SU-DHL-6 (cell line): ENCODE results near the gene CLIP2.

Experiments
- CTCF ChIP-seq: fragments of 200-600 bp; sonication (generic); IDR thresholded peaks from one replicate; pipeline ENCODE4 v1.5.1; 2017; ENCODE audit warnings: antibody characterized with exemption, mild to moderate bottlenecking, low read length, moderate library complexity; ENCODE audit not compliant: insufficient read depth, poor library complexity, severe bottlenecking
- EZH2phosphoT487 ChIP-seq: fragments of 200-600 bp; sonication (generic), shearing (Covaris generic); conservative IDR thresholded peaks from 2 replicates; pipeline ENCODE4 v1.6.1; 2018; ENCODE audit warnings: mild to moderate bottlenecking, antibody characterized with exemption, low read length, moderate library complexity, mixed read lengths

GRCh38 chr7:74349621-74350020, 60.4 kb downstream of the CLIP2 start:
- TF ChIP-seq CTCF = no peak
- no peak for TF ChIP-seq EZH2phosphoT487
